Kidney (tissue), 14 donors: Measurements from ENCODE around the gene ZNF516. TPM values are rescaled to one million over a fixed set of nuclear protein-coding genes. Genes with fewer than 3 reads are reported as not detected.

Experiments used
- DNase-seq, 5 donors: peaks; one replicate each; pipeline ENCODE4 v3.0.0-alpha.2; 2013 to 2020
- FAIRE-seq: peaks from 2 replicates; lab custom pipeline; 2012; peaks lifted over from hg19 to GRCh38; lab: Jason Lieb, UNC
- H3K27ac ChIP-seq, 2 donors: one replicate each; pipeline ENCODE4 v1.7.0; 2013; ENCODE audit warnings: low read depth in 2 of 2, low read length in 2 of 2, inconsistent platforms in 1 of 2
- H3K27me3 ChIP-seq: one replicate; pipeline ENCODE4 v1.7.1; 2013; ENCODE audit warnings: low read length, inconsistent platforms; ENCODE audit not compliant: control insufficient read depth, insufficient read depth
- H3K36me3 ChIP-seq, 3 donors: one replicate each; pipeline versions ENCODE4 v1.7.0 to v1.7.1; 2013; ENCODE audit warnings: low read length in 3 of 3, control low read depth in 1 of 3, inconsistent platforms in 1 of 3; ENCODE audit not compliant: insufficient read depth in 3 of 3, control insufficient read depth in 2 of 3
- H3K4me1 ChIP-seq, 3 donors: one replicate each; pipeline versions ENCODE4 v1.7.0 to v1.7.1; 2013; ENCODE audit warnings: low read length in 3 of 3, inconsistent platforms in 1 of 3, low read depth in 1 of 3; ENCODE audit not compliant: control insufficient read depth in 2 of 3, insufficient read depth in 2 of 3
- H3K4me3 ChIP-seq, 3 donors: one replicate each; pipeline versions ENCODE4 v1.7.0 to v1.8.1; 2013; ENCODE audit warnings: low read length in 3 of 3, control low read depth in 1 of 3, inconsistent platforms in 1 of 3
- H3K9ac ChIP-seq, 3 donors: one replicate each; pipeline versions ENCODE4 v1.7.0 to v1.7.1; 2013; ENCODE audit warnings: low read length in 3 of 3, control low read depth in 1 of 3, inconsistent platforms in 1 of 3
- H3K9me3 ChIP-seq, 3 donors: one replicate each; pipeline versions ENCODE4 v1.7.0 to v1.7.1; 2013; ENCODE audit warnings: low read length in 3 of 3, control low read depth in 1 of 3, inconsistent platforms in 1 of 3; ENCODE audit not compliant: control insufficient read depth in 2 of 3, insufficient read depth in 1 of 3
- CTCF ChIP-seq: IDR thresholded peaks from 3 replicates; pipeline ENCODE4 v1.5.1; 2012; ENCODE audit warnings: mild to moderate bottlenecking, moderate library complexity, borderline replicate concordance; ENCODE audit not compliant: insufficient read depth; ENCODE audit errors: extremely low read depth
- intact Hi-C: fragments of 100-400 bp; cut with DNase I; formaldehyde crosslinking; loops from one replicate; pipeline ENCODE4 v1.11.1; 2022
- polyA plus RNA-seq: library from polyadenylated mRNA; stranded (reverse); fragments of 350-450 nt; fragmentation: Illumina TruSeq; extraction: RNeasy Lipid Tissue Mini Kit (QIAGEN cat#74804); gene quantifications from one replicate; pipeline ENCODE4 v1.2.3, GENCODE V29; 2014; ENCODE audit warnings: low read depth, low replicate concordance; ENCODE audit not compliant: insufficient read depth
- total RNA-seq: library from RNA; stranded (reverse); fragmentation: NEBNext Ultra II Directional; extraction: Animal tissue kit (Norgen Biotek cat#: 25700); gene quantifications from one replicate; pipeline ENCODE4 v1.2.1, GENCODE V29; 2021
- donor health status: control.
- donor health status: control.
- donor health status: control.
- donor health status: control.
- donor health status: control.
- donor health status: DM: yes; HTN: yes; CAD: no.
- donor health status: Normal renal cell carcinoma (clear cell type).

ZNF516 gene
- total and polyA plus RNA-seq, 2 donors from 2014 or later: 6.7 to 28.7 TPM

DNA sequence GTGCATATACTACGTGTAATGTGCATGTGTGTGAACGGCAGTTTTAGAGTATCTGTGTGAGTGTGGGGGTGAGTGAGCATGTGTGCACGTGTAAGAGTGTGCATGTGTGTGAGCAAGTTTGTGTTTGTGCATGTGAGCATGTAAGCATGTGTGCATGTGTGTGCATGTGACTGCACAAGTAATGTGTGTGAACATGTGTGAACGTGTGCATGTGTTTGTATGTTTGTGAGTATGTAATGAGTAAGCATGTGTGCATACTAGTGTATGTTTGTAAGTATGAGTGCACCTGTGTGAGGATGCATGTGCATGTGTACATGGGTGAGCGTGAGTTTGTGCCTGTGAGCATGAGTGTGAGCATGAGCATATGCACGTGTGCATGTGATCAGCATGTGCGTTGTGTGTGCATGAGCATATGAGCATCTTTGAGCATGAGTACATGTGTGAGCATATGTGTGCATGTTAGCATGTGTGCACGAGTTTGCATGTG lies 90.7 kb downstream of the ZNF516 start:
- Histone ChIP-seq H3K4me1 (no peaks in the 10 kb centered on the region), H3K9ac (no peak overlapping the region), H3K36me3 (peaks cover 3 to 11% (median 6%) of the 10 kb centered on the region in 3 donors), H3K4me3 (no peak overlapping the region), H3K9me3 (peaks cover 0 to 3% (median 0%) of the 10 kb centered on the region in 3 donors), H3K27me3 (no peaks in the 10 kb centered on the region), H3K27ac (no peak overlapping the region)
- FAIRE-seq (no peak), DNase-seq (no peak)
- TF ChIP-seq CTCF: no peak
- intact Hi-C loops: no loop called here

GRCh38 chr18:76402026-76402990 lies 92.7 kb downstream of the ZNF516 start:
- no peak for FAIRE-seq
- DNase-seq: peak in 1 of 5 donors; percentile 46
- intact Hi-C loops: no loop called here
- Histone ChIP-seq H3K4me1 (peaks cover 0 to 2% (median 0%) of the 10 kb centered on the region in 3 donors), H3K36me3 (peaks cover 3 to 7% (median 6%) of the 10 kb centered on the region in 3 donors), H3K27ac (no peak overlapping the region), H3K4me3 (no peak overlapping the region), H3K9me3 (peaks cover 0 to 3% (median 0%) of the 10 kb centered on the region in 3 donors), H3K27me3 (no peaks in the 10 kb centered on the region), H3K9ac (no peak overlapping the region)
- no peak for TF ChIP-seq CTCF

GRCh38 chr18:76401498-76401897 lies 93.5 kb downstream of the ZNF516 start:
- DNase-seq: peak in 2 of 5 donors; percentile 46 to 87
- no peak for FAIRE-seq
- Histone ChIP-seq H3K9me3 (peaks cover 0 to 3% (median 0%) of the 10 kb centered on the region in 3 donors), H3K4me1 (peaks cover 0 to 2% (median 0%) of the 10 kb centered on the region in 3 donors), H3K36me3 (peaks cover 3 to 7% (median 6%) of the 10 kb centered on the region in 3 donors), H3K27me3 (no peaks in the 10 kb centered on the region), H3K27ac (no peak overlapping the region), H3K9ac (no peak overlapping the region), H3K4me3 (no peak overlapping the region)
- intact Hi-C loops: no loop called here
- no peak for TF ChIP-seq CTCF
